Prostate gland (tissue), 2 donors: Measurements from ENCODE around the gene PTGIR. TPM values are rescaled to one million over a fixed set of nuclear protein-coding genes. Genes with fewer than 3 reads are reported as not detected.

Experiments
- DNase-seq: peaks from one replicate; pipeline ENCODE4 v3.0.0-alpha.2; 2019; ENCODE audit warnings: low spot score
- H3K27ac ChIP-seq, 2 donors: fragments of 200-600 bp; sonication (generic); 2 replicates each; pipeline ENCODE4 v1.5.1; 2017 to 2019
- H3K27me3 ChIP-seq: fragments of 200-600 bp; sonication (generic); replicated peaks from 2 replicates; pipeline ENCODE4 v1.5.1; 2019; ENCODE audit not compliant: insufficient read depth
- H3K36me3 ChIP-seq, 2 donors: fragments of 200-600 bp; sonication (generic); 1 replicate in 1 of 2; 2 replicates in 1 of 2; pipeline versions ENCODE4 v1.5.1 to v1.8.1; 2017 to 2019
- H3K4me1 ChIP-seq: fragments of 200-600 bp; sonication (generic); replicated peaks from 2 replicates; pipeline ENCODE4 v1.5.1; 2019
- H3K4me3 ChIP-seq, 2 donors: fragments of 200-600 bp; sonication (generic); 2 replicates each; pipeline ENCODE4 v1.5.1; 2017 to 2019
- H3K9me3 ChIP-seq: fragments of 200-600 bp; sonication (generic); 2 replicates; pipeline ENCODE4 v1.5.1; 2017
- POLR2A ChIP-seq: fragments of 450-650 bp; IDR thresholded peaks from one replicate; pipeline ENCODE4 v1.6.1; 2016; ENCODE audit warnings: antibody characterized with exemption, mild to moderate bottlenecking
- POLR2AphosphoS5 ChIP-seq: sonication (generic); formaldehyde crosslinking; IDR thresholded peaks from one replicate; pipeline ENCODE4 v1.6.1; 2017; ENCODE audit warnings: antibody characterized with exemption
- WGBS: methylation state at CpG from one replicate; pipeline ENCODE4 v1.1.5; 2018; 5-methylcytosine and 5-hydroxymethylcytosine counted together
- intact Hi-C: fragments of 100-400 bp; cut with DNase I; formaldehyde crosslinking; loops from one replicate; pipeline ENCODE4 v1.14.2; 2022
- total RNA-seq, 2 donors: library from RNA; depleted of rRNA; stranded (reverse); fragments of >200 nt; gene quantifications; one replicate each; pipeline ENCODE4 v1.1.0, GENCODE V29; 2016
- TF ChIP-seq, protein P1 (sequence below), 4 experiments: fragments of 200-600 bp in 2 of 4; fragments of 450-650 bp in 2 of 4; sonication (generic) in 2 of 4; IDR thresholded peaks; 1 replicate in 3 of 4; 2 replicates in 1 of 4; pipeline ENCODE4 v1.5.1; 2016 to 2019; ENCODE audit warnings: antibody characterized with exemption in 4 of 4, mild to moderate bottlenecking in 2 of 4, moderate library complexity in 2 of 4

The PTGIR gene
- total RNA-seq, 2 donors from 2014 or later, result 2.2 TPM; not detected in 1

DNA sequence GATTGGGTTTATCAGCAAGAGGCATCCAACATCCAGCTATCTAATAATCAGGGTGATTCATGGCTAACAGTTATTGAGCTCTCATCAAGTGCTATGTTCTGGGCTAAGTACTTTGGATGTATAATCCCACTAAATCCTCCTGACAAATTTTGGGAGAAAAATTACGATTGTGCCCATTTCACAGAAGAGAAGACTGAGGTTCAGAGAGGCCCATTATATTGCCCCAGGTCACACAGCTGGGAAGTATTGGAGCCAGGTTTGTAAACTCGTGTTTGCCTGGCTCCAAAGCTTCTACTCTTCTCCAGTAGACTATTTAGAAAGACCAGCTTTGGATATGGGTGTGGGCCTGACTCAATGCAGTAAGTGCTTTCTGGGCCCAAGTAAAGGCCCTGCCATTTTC lies 44.6 kb downstream of the PTGIR start:
- Histone ChIP-seq H3K36me3 (no peaks in the 10 kb centered on the region), H3K4me1 (no peaks in the 10 kb centered on the region), H3K27me3 (no peaks in the 10 kb centered on the region), H3K9me3 (no peaks in the 10 kb centered on the region), H3K27ac (no peak overlapping the region), H3K4me3 (no peak overlapping the region)
- WGBS, result 89% methylated on average over 2 of the region's 2 CpGs
- DNase-seq, result no peak
- intact Hi-C loops, result no loop called here
- no peak for TF ChIP-seq POLR2A

DNA sequence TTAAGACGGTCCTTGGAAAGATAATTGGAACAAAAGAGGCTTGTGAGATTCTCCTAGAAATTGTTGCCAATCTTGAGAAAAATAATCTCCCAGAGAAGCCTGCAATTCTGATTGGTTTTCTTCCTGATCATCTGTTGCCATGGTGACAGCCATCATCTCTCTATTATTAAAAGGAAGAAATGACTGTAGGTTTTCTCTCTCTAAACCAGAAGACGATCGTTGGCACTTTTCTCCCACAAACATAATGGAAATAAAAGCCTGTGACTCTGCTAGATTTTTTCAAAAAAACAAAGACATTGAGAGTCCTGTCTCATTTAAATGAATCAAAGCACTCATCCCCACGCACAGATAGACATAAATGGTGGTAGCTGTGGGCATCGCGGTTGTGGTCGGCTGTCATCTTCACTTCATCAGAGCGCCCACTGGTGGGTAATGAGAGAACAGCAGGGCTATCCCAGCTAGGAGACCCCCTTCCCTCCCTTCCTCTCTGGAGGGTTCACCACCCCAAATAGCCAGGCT lies 45.5 kb downstream of the PTGIR start:
- WGBS, result 47% methylated on average over 8 of the region's 8 CpGs
- Histone ChIP-seq H3K4me3 (no peak overlapping the region), H3K36me3 (no peaks in the 10 kb centered on the region), H3K9me3 (no peaks in the 10 kb centered on the region), H3K27me3 (no peaks in the 10 kb centered on the region), H3K27ac (no peak overlapping the region), H3K4me1 (no peaks in the 10 kb centered on the region)
- intact Hi-C loops, result no loop called here
- TF ChIP-seq, protein P1, sequence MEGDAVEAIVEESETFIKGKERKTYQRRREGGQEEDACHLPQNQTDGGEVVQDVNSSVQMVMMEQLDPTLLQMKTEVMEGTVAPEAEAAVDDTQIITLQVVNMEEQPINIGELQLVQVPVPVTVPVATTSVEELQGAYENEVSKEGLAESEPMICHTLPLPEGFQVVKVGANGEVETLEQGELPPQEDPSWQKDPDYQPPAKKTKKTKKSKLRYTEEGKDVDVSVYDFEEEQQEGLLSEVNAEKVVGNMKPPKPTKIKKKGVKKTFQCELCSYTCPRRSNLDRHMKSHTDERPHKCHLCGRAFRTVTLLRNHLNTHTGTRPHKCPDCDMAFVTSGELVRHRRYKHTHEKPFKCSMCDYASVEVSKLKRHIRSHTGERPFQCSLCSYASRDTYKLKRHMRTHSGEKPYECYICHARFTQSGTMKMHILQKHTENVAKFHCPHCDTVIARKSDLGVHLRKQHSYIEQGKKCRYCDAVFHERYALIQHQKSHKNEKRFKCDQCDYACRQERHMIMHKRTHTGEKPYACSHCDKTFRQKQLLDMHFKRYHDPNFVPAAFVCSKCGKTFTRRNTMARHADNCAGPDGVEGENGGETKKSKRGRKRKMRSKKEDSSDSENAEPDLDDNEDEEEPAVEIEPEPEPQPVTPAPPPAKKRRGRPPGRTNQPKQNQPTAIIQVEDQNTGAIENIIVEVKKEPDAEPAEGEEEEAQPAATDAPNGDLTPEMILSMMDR (IDR thresholded peaks at IDR 0.05), result no peak
- no peak for TF ChIP-seq POLR2AphosphoS5
- TF ChIP-seq POLR2A, result no peak
- no peak for DNase-seq

DNA sequence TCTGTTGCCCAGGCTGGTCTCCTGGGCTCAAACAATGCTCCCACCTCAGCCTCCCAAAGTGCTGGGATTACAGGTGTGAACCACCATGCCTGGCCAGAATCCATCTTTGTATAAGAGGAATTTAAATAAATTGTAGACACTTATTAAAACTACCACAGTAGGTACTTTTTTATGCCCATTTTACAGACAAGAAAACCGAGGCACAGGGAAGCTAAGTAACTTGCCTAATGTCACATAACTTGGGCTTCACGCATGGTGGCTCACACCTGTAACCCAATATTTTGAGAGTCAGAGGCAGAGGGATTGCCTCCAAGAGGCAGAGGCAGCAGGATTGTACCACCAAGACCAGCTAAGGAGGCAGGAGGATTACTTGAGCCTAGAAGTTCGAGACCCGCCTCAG lies 46.4 kb downstream of the PTGIR start:
- Histone ChIP-seq H3K9me3 (no peaks in the 10 kb centered on the region), H3K27ac (no peak overlapping the region), H3K27me3 (no peaks in the 10 kb centered on the region), H3K36me3 (no peaks in the 10 kb centered on the region), H3K4me1 (no peaks in the 10 kb centered on the region), H3K4me3 (no peak overlapping the region)
- TF ChIP-seq, protein P1 (IDR thresholded peaks at IDR 0.05), result no peak
- no peak for DNase-seq
- 98% methylated on average over 4 of the region's 4 CpGs for WGBS
- intact Hi-C loops, result no loop called here

DNA sequence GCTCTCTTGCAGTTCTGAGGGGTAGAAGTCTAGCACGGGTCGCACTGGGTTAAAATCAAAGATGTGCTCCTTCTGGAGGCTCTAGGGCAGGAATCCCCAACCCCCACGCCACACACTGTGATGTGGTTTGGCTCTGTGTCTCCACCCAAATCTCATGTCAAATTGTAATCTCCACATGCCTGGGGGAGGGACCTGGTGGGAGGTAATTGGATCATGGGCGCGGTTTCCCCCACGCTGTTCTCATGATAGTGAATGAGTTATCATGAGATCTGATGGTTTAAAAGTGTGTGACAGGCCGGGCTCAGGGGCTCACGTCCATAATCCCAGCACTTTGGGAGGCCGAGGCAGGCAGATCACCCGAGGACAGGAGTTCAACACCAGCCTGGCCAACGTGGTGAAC lies 50.4 kb downstream of the PTGIR start:
- 48% methylated on average over 11 of the region's 11 CpGs for WGBS
- no peak overlapping the region for H3K4me3 ChIP-seq
- no peaks in the 10 kb centered on the region for H3K4me1 ChIP-seq
- no peaks in the 10 kb centered on the region for H3K36me3 ChIP-seq
- TF ChIP-seq, protein P1 (IDR thresholded peaks at IDR 0.05), result no peak
- TF ChIP-seq POLR2AphosphoS5 (no peak), POLR2A (no peak)
- intact Hi-C loops, result no loop called here
- H3K27me3 ChIP-seq, result no peaks in the 10 kb centered on the region
- no peak overlapping the region for H3K27ac ChIP-seq
- no peaks in the 10 kb centered on the region for H3K9me3 ChIP-seq
- no peak for DNase-seq

DNA sequence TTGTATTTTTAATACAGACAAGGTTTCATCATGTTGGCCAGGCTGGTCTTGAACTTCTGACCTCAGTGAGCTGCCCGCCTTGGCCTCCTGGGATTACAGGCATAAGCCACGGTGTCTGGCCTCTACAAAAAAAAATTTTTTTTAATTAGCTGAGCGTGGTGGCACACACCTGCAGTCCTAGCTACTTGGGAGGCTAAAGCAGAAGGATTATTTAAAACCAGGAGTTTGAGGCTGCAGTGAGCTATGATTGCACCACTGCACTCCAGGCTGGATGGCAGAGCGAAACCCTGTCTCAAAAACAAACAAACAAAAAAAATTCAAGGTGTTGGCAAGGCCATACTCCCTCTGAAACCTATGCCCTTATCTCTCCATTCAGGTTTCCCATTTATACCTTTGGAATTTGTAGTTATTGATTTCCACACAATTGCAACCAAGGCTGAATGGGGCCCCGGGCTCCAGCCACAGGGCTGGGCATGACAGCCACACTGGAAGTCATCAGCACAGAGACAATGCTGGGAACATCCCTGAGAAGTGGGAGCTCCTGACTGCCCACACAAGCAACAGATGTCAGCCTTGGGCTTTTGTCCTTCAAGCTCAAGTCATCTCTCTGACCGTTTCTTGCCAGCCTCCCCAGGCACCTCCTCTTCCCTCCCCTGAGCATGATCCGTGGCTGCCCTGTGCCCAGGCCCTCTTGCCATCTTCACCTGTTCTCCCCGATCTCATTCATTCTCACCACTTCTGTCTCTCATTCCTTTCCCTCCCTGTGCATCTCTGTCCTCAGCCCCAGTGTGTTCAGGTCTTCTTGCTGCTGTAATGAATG lies 51.0 kb downstream of the PTGIR start:
- 84% methylated on average over 8 of the region's 8 CpGs for WGBS
- Histone ChIP-seq H3K36me3 (no peaks in the 10 kb centered on the region), H3K4me1 (no peaks in the 10 kb centered on the region), H3K4me3 (no peak overlapping the region), H3K27ac (no peak overlapping the region), H3K9me3 (no peaks in the 10 kb centered on the region), H3K27me3 (no peaks in the 10 kb centered on the region)
- no peak for DNase-seq
- no peak for TF ChIP-seq POLR2AphosphoS5
- TF ChIP-seq, protein P1 (IDR thresholded peaks at IDR 0.05), result no peak
- TF ChIP-seq POLR2A, result no peak
- intact Hi-C loops, result no loop called here
